ENCODE results near the gene CEP128.

DNA sequence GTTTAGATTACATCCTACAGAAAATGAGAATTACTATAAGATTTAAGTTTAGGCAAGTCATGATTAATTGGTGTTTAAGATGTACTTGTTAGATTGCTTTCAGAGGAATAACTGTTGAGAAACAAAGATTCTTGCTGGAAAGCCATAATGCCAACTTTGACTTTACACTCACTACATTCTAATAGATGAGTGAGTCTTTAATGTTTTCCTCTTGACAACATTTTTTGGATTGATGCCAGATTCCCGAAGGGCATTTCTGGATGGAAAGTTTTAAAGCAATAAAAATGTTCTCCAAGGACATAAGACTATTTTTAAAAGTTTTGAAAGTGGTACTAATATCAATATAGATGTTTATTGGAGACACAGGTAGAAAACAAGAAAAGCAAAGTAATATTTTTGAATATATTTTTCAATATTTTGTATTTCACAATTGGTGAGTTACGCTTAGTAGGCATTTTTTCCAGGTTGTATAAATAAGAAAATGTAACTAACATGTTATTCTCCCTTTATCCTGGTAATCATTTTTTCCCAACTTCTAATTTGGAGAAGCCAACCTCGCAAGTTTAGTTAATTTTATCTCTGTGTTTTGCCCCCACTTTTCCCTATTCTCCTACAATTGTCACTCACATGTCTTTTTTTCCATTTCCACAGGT lies 307.3 kb downstream of the CEP128 start:
- TF ChIP-seq BCL11A (tag by site-specific recombination; IDR thresholded peaks at IDR 0.05; ENCODE audit: low read depth) = no peak
- TF ChIP-seq ZSCAN30 (tag by site-specific recombination; IDR thresholded peaks at IDR 0.05) = no peak
- TF ChIP-seq, protein P1, sequence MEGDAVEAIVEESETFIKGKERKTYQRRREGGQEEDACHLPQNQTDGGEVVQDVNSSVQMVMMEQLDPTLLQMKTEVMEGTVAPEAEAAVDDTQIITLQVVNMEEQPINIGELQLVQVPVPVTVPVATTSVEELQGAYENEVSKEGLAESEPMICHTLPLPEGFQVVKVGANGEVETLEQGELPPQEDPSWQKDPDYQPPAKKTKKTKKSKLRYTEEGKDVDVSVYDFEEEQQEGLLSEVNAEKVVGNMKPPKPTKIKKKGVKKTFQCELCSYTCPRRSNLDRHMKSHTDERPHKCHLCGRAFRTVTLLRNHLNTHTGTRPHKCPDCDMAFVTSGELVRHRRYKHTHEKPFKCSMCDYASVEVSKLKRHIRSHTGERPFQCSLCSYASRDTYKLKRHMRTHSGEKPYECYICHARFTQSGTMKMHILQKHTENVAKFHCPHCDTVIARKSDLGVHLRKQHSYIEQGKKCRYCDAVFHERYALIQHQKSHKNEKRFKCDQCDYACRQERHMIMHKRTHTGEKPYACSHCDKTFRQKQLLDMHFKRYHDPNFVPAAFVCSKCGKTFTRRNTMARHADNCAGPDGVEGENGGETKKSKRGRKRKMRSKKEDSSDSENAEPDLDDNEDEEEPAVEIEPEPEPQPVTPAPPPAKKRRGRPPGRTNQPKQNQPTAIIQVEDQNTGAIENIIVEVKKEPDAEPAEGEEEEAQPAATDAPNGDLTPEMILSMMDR (tag by site-specific recombination; IDR thresholded peaks at IDR 0.05) = no peak
- no peak for TF ChIP-seq ZBTB21 (tag by site-specific recombination; IDR thresholded peaks at IDR 0.05)
- no peak for TF ChIP-seq OSR2 (tag by site-specific recombination; IDR thresholded peaks at IDR 0.05)
- no peak for TF ChIP-seq ZNF792 (tag by site-specific recombination; IDR thresholded peaks at IDR 0.05)

Measured in HEK293 (cell line).